Loucy (cell line): ENCODE results near the gene TRIM39.

Experiments
- H2AFZ ChIP-seq: fragments of 200-600 bp; sonication (generic); 2 replicates; pipeline ENCODE4 v1.6.0; 2016; ENCODE audit warnings: antibody characterized with exemption, mild to moderate bottlenecking, low read length, moderate library complexity
- H3F3A ChIP-seq: fragments of 200-600 bp; 2 replicates; pipeline ENCODE4 v1.6.0; 2016; ENCODE audit warnings: antibody characterized with exemption, low read depth, mild to moderate bottlenecking
- H3K27me3 ChIP-seq: fragments of 200-600 bp; sonication (generic); 2 replicates; pipeline ENCODE4 v1.6.1; 2014; ENCODE audit warnings: low read length, mild to moderate bottlenecking; ENCODE audit not compliant: insufficient read depth, poor library complexity, severe bottlenecking
- H3K36me3 ChIP-seq: fragments of 200-600 bp; sonication (generic); 2 replicates; pipeline ENCODE4 v1.6.1; 2016; ENCODE audit warnings: low read length; ENCODE audit not compliant: insufficient read depth
- H3K4me1 ChIP-seq: fragments of 200-600 bp; sonication (generic); 2 replicates; pipeline ENCODE4 v1.5.1; 2014; ENCODE audit warnings: low read length, mild to moderate bottlenecking; ENCODE audit not compliant: insufficient read depth, poor library complexity, severe bottlenecking
- H3K4me2 ChIP-seq: fragments of 200-600 bp; sonication (generic); 2 replicates; pipeline ENCODE4 v1.6.0; 2014; ENCODE audit warnings: antibody characterized with exemption, low read length, low read depth, mild to moderate bottlenecking; ENCODE audit not compliant: poor library complexity, severe bottlenecking
- H3K4me3 ChIP-seq: fragments of 200-600 bp; sonication (generic); 2 replicates; pipeline ENCODE4 v1.5.1; 2014; ENCODE audit warnings: low read length, mild to moderate bottlenecking, mixed read lengths; ENCODE audit not compliant: poor library complexity, severe bottlenecking
- H3K79me2 ChIP-seq: fragments of 200-600 bp; sonication (generic); 2 replicates; pipeline ENCODE4 v1.6.1; 2014; ENCODE audit warnings: low read length; ENCODE audit not compliant: insufficient read depth
- H3K9ac ChIP-seq: fragments of 200-600 bp; sonication (generic); 2 replicates; pipeline ENCODE4 v1.6.0; 2014; ENCODE audit warnings: mild to moderate bottlenecking, low read depth, low read length, moderate library complexity; ENCODE audit not compliant: poor library complexity, severe bottlenecking
- H3K9me2 ChIP-seq: fragments of 200-600 bp; sonication (generic); replicated peaks from 2 replicates; pipeline ENCODE4 v1.6.1; 2016; ENCODE audit warnings: low read depth, low read length, mixed read lengths
- H3K9me3 ChIP-seq: fragments of 200-600 bp; sonication (generic); 2 replicates; pipeline ENCODE4 v1.6.1; 2014; ENCODE audit warnings: mild to moderate bottlenecking, antibody characterized with exemption, low read length, low read depth; ENCODE audit not compliant: insufficient read depth
- H4K20me1 ChIP-seq: fragments of 200-600 bp; sonication (generic); 2 replicates; pipeline ENCODE4 v1.6.0; 2014; ENCODE audit warnings: antibody characterized with exemption, low read length, mild to moderate bottlenecking; ENCODE audit not compliant: insufficient read depth, poor library complexity, severe bottlenecking
- EZH2phosphoT487 ChIP-seq: fragments of 200-600 bp; IDR thresholded peaks from 2 replicates; pipeline ENCODE4 v1.6.1; 2018; ENCODE audit warnings: antibody characterized with exemption, mild to moderate bottlenecking, moderate library complexity, borderline replicate concordance
- TF ChIP-seq, protein P1 (sequence below): fragments of 200-600 bp; sonication (generic); conservative IDR thresholded peaks from 2 replicates; pipeline ENCODE4 v1.5.1; 2014; ENCODE audit warnings: mild to moderate bottlenecking, antibody characterized with exemption, low read length

TRIM39 gene

DNA sequence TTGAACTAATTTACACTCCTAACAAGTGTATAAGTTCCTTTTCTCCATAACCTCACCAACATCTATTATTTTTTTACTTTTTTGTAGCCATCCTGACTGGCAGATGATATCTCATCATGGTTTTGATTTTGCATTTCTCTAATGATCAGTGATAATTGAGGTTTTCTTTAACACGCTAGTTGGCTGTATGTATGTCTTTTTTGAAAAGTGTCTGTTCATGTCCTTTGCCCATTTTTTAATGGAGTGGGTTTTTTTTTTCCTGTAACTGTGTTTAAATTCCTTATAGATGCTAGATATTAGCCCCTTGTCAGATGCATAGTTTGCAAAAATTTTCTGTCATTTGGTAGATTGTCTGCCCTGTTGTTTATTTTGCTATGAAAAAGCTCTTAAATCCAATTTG lies 39.6 kb upstream of the TRIM39 start:
- H3K79me2 ChIP-seq = no peaks in the 10 kb centered on the region
- no peak overlapping the region for H3K4me3 ChIP-seq
- peaks cover 30% of the 10 kb centered on the region; the same call in 1 of the 2 replicates for H3K36me3 ChIP-seq
- no peak overlapping the region for H3K9ac ChIP-seq
- no peak overlapping the region for H3K4me2 ChIP-seq
- no peaks in the 10 kb centered on the region for H3K4me1 ChIP-seq
- TF ChIP-seq EZH2phosphoT487 = no peak
- TF ChIP-seq, protein P1, sequence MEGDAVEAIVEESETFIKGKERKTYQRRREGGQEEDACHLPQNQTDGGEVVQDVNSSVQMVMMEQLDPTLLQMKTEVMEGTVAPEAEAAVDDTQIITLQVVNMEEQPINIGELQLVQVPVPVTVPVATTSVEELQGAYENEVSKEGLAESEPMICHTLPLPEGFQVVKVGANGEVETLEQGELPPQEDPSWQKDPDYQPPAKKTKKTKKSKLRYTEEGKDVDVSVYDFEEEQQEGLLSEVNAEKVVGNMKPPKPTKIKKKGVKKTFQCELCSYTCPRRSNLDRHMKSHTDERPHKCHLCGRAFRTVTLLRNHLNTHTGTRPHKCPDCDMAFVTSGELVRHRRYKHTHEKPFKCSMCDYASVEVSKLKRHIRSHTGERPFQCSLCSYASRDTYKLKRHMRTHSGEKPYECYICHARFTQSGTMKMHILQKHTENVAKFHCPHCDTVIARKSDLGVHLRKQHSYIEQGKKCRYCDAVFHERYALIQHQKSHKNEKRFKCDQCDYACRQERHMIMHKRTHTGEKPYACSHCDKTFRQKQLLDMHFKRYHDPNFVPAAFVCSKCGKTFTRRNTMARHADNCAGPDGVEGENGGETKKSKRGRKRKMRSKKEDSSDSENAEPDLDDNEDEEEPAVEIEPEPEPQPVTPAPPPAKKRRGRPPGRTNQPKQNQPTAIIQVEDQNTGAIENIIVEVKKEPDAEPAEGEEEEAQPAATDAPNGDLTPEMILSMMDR = no peak
- peaks cover 25% of the 10 kb centered on the region for H3K9me3 ChIP-seq
- no peaks in the 10 kb centered on the region for H3F3A ChIP-seq
- no peaks in the 10 kb centered on the region for H3K27me3 ChIP-seq
- no peaks in the 10 kb centered on the region for H3K9me2 ChIP-seq
- H4K20me1 ChIP-seq = no peaks in the 10 kb centered on the region
- no peak overlapping the region for H2AFZ ChIP-seq

DNA sequence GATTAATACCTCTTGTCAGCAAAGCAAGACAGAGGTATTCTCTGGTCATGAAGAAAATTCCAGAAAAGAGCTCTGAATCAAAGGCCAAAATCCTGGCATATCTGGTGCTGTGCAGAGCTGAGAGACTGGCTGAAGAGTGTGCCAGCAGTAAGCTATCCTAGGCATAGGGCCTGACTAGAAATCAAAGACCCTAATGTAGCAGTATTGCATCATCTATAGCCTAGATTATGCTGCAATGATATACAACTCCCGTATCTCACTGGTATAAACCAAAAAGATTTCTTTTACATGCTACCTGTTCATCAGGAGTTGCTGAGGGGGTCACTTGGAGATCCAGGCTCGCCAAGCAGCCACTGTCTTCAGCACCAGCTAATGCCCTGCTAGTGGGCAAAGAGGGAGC lies 30.9 kb upstream of the TRIM39 start:
- Histone ChIP-seq H3K9me2 (no peaks in the 10 kb centered on the region), H3K9ac (no peak overlapping the region), H3K9me3 (no peaks in the 10 kb centered on the region), H3K79me2 (no peaks in the 10 kb centered on the region), H4K20me1 (no peaks in the 10 kb centered on the region), H3K36me3 (peaks cover 40% of the 10 kb centered on the region; the same call in 1 of the 2 replicates), H3K4me2 (no peak overlapping the region), H3K4me3 (no peak overlapping the region), H3F3A (no peaks in the 10 kb centered on the region), H3K27me3 (no peaks in the 10 kb centered on the region), H3K4me1 (no peaks in the 10 kb centered on the region), H2AFZ (no peak overlapping the region)
- no peak for TF ChIP-seq EZH2phosphoT487
- TF ChIP-seq, protein P1 = no peak

DNA sequence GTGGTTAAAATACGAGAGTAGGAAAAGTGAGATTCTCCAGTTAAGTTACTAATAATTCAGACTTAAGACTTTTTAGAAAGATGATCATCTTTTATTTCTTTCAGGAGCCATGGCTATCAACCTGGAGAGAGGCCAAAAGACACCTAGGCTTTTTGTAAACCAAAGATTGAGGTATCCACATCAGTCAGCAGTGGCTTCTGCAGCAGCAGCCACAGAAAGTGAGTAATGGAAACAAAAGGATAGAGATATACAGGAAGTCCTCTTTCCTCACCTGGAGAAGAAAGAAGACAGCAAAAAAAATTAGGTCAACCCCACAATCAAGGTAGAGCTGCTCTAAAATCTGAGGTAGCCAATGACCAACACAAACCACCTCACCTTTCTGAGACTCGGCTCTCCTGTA lies 22.7 kb upstream of the TRIM39 start:
- Histone ChIP-seq H3K9me3 (no peaks in the 10 kb centered on the region), H3K79me2 (peaks cover 57% of the 10 kb centered on the region), H3K27me3 (no peaks in the 10 kb centered on the region), H3K9me2 (no peaks in the 10 kb centered on the region), H3K36me3 (peaks cover 12% of the 10 kb centered on the region; the same call in 1 of the 2 replicates), H3K4me3 (no peak overlapping the region), H3K9ac (no peak overlapping the region), H3F3A (no peaks in the 10 kb centered on the region), H4K20me1 (peaks cover 37% of the 10 kb centered on the region), H3K4me2 (no peak overlapping the region), H2AFZ (no peak overlapping the region), H3K4me1 (no peaks in the 10 kb centered on the region)
- TF ChIP-seq, protein P1 = no peak
- TF ChIP-seq EZH2phosphoT487 = no peak
